ENCODE data around the gene FREM2.
A peak's percentile ranks its signal among the peaks of the same experiment; 100 is the strongest.

The FREM2 gene

DNA sequence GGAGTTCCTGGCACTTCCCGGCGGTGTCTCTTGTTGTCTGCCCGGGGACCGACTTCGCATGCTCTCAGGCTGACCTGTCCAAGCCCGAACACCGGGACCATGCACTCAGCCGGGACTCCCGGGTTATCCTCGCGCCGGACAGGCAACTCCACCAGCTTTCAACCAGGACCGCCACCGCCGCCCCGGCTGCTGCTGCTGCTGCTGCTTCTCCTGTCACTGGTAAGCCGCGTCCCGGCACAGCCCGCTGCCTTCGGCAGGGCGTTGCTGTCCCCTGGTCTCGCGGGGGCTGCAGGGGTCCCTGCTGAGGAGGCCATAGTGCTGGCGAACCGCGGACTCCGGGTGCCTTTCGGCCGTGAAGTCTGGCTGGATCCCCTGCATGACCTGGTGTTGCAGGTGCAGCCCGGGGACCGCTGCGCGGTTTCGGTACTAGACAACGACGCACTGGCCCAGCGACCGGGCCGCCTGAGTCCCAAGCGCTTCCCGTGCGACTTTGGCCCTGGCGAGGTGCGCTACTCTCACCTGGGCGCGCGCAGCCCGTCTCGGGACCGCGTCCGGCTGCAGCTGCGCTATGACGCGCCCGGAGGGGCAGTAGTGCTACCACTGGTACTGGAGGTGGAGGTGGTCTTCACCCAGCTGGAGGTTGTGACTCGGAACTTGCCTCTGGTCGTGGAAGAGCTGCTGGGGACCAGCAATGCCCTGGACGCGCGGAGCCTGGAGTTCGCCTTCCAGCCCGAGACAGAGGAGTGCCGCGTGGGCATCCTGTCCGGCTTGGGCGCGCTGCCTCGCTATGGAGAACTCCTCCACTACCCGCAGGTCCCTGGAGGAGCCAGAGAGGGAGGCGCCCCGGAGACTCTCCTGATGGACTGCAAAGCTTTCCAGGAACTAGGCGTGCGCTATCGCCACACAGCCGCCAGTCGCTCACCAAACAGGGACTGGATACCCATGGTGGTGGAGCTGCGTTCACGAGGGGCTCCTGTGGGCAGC is 661 bp downstream of the FREM2 start:
- H3K9me3 ChIP-seq, result no peaks in the 10 kb centered on the region
- peaks cover 0 to 45% of the 10 kb centered on the region in 2 donors for H3K27me3 ChIP-seq
- no peak for DNase-seq
- H3K4me1 ChIP-seq, result peaks cover 0 to 22% (median 16%) of the 10 kb centered on the region in 4 donors
- TF ChIP-seq, protein P1, sequence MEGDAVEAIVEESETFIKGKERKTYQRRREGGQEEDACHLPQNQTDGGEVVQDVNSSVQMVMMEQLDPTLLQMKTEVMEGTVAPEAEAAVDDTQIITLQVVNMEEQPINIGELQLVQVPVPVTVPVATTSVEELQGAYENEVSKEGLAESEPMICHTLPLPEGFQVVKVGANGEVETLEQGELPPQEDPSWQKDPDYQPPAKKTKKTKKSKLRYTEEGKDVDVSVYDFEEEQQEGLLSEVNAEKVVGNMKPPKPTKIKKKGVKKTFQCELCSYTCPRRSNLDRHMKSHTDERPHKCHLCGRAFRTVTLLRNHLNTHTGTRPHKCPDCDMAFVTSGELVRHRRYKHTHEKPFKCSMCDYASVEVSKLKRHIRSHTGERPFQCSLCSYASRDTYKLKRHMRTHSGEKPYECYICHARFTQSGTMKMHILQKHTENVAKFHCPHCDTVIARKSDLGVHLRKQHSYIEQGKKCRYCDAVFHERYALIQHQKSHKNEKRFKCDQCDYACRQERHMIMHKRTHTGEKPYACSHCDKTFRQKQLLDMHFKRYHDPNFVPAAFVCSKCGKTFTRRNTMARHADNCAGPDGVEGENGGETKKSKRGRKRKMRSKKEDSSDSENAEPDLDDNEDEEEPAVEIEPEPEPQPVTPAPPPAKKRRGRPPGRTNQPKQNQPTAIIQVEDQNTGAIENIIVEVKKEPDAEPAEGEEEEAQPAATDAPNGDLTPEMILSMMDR (IDR thresholded peaks at IDR 0.05), result no peak
- intact Hi-C loops (cut with DNase I; ENCODE audit: low total_unique reads), result no loop called here
- H3K36me3 ChIP-seq, result no peaks in the 10 kb centered on the region
- no peak overlapping the region for H3K27ac ChIP-seq
- peak overlapping the region; percentile 30 to 51 for H3K4me3 ChIP-seq

DNA sequence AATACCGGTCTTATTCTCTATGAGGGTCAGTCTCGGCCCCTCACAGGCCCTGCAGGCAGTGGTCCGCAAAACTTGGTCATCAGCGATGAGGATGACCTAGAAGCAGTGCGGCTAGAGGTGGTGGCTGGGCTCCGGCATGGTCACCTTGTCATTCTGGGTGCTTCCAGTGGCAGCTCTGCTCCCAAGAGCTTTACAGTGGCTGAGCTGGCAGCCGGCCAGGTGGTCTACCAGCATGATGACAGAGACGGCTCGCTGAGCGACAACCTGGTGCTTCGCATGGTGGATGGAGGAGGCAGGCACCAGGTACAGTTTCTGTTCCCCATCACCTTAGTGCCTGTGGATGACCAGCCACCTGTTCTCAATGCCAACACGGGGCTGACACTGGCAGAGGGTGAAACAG is 1.8 kb downstream of the FREM2 start:
- Histone ChIP-seq H3K4me1 (peaks cover 0 to 22% (median 16%) of the 10 kb centered on the region in 4 donors), H3K27me3 (peaks cover 0 to 45% of the 10 kb centered on the region in 2 donors), H3K9me3 (no peaks in the 10 kb centered on the region), H3K36me3 (no peaks in the 10 kb centered on the region), H3K27ac (no peak overlapping the region), H3K4me3 (no peak overlapping the region)
- intact Hi-C loops (cut with DNase I; ENCODE audit: low total_unique reads), result no loop called here
- no peak for DNase-seq
- TF ChIP-seq, protein P1 (IDR thresholded peaks at IDR 0.05), result no peak

DNA sequence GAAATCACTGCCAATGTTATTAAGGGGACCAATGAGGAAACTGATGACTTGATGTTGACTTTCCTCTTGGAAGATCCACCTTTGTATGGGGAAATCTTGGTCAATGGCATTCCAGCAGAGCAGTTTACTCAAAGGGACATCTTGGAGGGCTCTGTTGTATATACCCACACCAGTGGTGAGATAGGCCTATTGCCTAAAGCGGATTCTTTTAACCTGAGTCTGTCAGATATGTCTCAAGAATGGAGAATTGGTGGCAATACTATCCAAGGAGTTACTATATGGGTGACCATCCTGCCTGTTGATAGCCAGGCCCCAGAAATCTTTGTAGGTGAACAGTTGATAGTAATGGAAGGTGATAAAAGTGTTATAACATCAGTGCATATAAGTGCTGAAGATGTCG is 3.4 kb downstream of the FREM2 start:
- Histone ChIP-seq H3K27ac (no peak overlapping the region), H3K4me1 (peaks cover 0 to 22% (median 16%) of the 10 kb centered on the region in 4 donors), H3K27me3 (peaks cover 0 to 36% of the 10 kb centered on the region in 2 donors), H3K9me3 (no peaks in the 10 kb centered on the region), H3K4me3 (no peak overlapping the region), H3K36me3 (no peaks in the 10 kb centered on the region)
- intact Hi-C loops (cut with DNase I; ENCODE audit: low total_unique reads), result no loop called here
- TF ChIP-seq, protein P1 (IDR thresholded peaks at IDR 0.05), result no peak
- no peak for DNase-seq

DNA sequence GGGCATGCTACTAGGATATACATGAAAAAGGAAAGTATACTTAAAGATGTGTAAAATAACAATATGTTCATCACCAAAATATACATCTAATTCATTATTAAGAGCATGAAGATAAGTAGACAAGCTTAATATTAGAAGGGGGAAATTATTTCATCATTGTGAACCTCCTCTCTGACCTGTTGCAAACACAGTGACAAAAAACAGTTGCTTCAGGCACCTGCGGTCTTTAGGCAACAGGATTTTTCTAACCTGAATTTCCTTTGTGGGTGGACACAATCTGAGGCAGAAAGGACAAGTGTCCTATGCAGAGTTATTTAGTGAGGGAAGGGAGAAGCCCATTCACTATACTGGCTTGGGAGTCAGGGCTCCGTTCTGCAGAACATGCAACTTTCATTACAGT is 6.3 kb downstream of the FREM2 start:
- intact Hi-C loops (cut with DNase I; ENCODE audit: low total_unique reads), result no loop called here
- H3K36me3 ChIP-seq, result no peaks in the 10 kb centered on the region
- H3K9me3 ChIP-seq, result no peaks in the 10 kb centered on the region
- H3K4me1 ChIP-seq, result peaks cover 0 to under 1% (median under 1%) of the 10 kb centered on the region in 4 donors
- no peak for DNase-seq
- H3K27ac ChIP-seq, result no peak overlapping the region
- no peak overlapping the region for H3K4me3 ChIP-seq
- H3K27me3 ChIP-seq, result peaks cover 0 to 10% of the 10 kb centered on the region in 2 donors
- TF ChIP-seq, protein P1 (IDR thresholded peaks at IDR 0.05), result no peak

DNA sequence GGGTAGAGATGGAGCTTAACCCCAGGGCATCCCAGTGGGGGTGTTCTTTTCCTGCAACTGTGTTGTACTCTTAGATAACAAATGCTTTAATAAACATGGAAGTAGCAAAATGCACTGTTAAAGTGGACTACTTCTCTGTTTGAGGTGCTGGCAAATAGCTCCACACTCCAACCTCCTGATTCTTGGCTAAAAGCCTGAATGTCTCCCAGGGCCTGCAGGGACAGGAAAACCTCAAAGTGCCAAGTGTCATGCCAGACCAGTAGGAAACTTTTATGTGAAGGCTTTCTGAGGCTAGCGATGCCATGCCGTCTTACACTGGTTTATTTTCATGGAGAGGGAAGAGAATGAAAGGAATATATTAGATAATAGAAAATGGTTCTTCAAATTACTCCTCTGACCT is 6.8 kb downstream of the FREM2 start:
- H3K36me3 ChIP-seq, result no peaks in the 10 kb centered on the region
- H3K27ac ChIP-seq, result no peak overlapping the region
- DNase-seq, result no peak
- TF ChIP-seq, protein P1 (IDR thresholded peaks at IDR 0.05), result no peak
- no peak overlapping the region for H3K4me3 ChIP-seq
- H3K27me3 ChIP-seq, result peaks cover 0 to 5% of the 10 kb centered on the region in 2 donors
- no peaks in the 10 kb centered on the region for H3K4me1 ChIP-seq
- no peaks in the 10 kb centered on the region for H3K9me3 ChIP-seq
- intact Hi-C loops (cut with DNase I; ENCODE audit: low total_unique reads), result no loop called here

Data from tibial artery (tissue), 4 donors.